T-helper 1 cell treated with Interleukin-12 subunit alpha and Interleukin-12 subunit beta and Interleukin-4 antibody, amounts not matched to agents 30 μg/mL and 1 μg/mL, for 36 hours (primary cell): ENCODE results near the gene NKIRAS1.
"Not testable (repeated sequence)": the region's sequence is repeated elsewhere in the genome, so short reads cannot be mapped to it uniquely, and the experiment has no call there.

Source experiments
- H3K27ac Mint-ChIP-seq: one replicate; pipeline ENCODE4 v1.8.0; 2021; ENCODE audit warnings: mild to moderate bottlenecking, mixed read lengths
- H3K27me3 Mint-ChIP-seq: one replicate; pipeline ENCODE4 v1.8.0; 2021; ENCODE audit warnings: low read depth, mixed read lengths
- H3K36me3 Mint-ChIP-seq: one replicate; pipeline ENCODE4 v1.8.0; 2021; ENCODE audit warnings: low read depth, mixed read lengths
- H3K4me1 Mint-ChIP-seq: one replicate; pipeline ENCODE4 v1.8.0; 2021; ENCODE audit warnings: low read depth, mixed read lengths
- H3K4me3 Mint-ChIP-seq: one replicate; pipeline ENCODE4 v1.8.0; 2021; ENCODE audit warnings: mild to moderate bottlenecking, moderate library complexity, mixed read lengths
- H3K9me3 Mint-ChIP-seq: one replicate; pipeline ENCODE4 v1.8.0; 2021; ENCODE audit warnings: mixed read lengths

NKIRAS1 gene

DNA sequence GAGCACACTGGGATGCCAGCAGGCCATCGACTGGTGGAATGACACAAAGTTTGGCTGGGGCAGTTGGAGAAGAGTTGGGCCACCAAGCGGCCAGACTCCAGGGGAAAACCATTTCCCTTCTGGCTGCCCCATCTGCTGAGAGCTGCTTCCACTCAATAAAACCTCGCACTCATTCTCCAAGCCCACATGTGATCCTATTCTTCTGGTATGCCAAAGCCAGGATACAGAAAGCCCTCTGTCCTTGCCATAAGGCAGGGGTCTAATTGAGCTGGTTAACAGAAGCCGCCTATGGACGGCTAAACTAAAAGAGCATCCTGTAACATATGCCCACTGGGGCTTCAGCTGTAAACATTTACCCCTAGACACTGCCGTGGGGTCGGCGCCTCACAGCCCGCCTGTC is 55.1 kb downstream of the NKIRAS1 start:
- Mint-ChIP-seq H3K27me3 (no peaks in the 10 kb centered on the region), H3K4me1 (peaks cover 30% of the 10 kb centered on the region), H3K36me3 (peaks cover 10% of the 10 kb centered on the region), H3K9me3 (no peaks in the 10 kb centered on the region), H3K27ac (no peak overlapping the region), H3K4me3 (no peak overlapping the region)

DNA sequence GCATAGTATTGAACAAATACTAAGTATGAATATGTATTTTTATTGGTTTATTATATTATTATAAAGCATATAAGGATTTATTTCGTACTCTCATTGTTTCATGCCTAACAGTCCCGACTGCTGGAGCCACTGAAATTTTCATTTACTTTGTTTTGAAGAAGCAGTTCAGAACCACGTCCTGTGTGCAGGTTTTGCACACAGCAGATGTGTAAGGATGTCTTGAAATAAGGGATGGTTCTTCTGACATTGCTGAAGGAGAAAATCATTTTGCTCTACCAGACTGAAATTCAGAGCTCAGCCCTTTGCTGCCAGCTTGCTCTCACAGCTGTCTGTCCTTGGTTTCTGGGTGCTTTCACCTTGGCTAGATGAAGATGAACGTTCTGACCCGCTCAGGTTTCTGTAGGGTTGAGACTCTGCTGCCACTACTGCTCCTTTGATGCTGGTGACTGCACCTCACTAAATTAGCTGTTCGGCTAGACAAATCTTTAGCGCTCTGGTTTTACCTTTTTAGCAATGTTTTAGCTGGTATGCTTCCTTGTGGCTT is 56.9 kb downstream of the NKIRAS1 start:
- Mint-ChIP-seq H3K4me1 (peaks cover 27% of the 10 kb centered on the region), H3K27ac (no peak overlapping the region), H3K4me3 (no peak overlapping the region)

DNA sequence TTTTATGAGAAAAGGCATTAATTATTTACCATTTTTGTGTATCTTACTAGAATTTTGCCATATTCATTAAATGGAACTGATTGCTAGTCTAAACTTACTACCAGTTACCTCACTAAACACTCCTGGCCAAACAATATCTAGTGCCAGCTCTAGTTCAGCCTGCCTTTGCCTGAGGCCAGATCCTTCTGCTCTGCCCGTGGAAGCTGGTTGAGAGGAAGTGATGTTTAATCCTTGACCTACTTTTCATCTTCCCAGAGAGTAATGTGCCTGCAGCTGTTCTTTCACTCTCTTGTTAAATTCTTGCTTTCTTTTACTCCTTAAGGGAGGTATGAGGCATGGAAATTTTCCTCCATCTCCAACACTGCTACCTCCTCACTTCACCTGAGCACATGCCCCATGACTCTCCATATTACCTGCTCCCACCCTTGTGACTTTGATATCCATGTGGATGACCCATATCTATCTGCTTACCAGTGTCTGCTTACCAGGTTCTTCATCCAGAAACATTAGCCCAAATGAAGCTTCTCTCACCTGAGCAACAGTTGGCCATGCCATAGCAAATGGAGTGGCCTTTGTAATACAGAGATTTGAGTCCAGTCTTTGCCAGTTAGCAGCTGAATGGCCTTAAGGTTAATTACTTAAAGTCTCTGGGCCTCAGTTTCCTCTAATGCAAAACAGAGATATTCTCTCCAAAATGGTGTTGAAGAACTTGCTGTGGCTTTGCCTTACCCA is 57.6 kb downstream of the NKIRAS1 start:
- Mint-ChIP-seq H3K27ac (no peak overlapping the region), H3K4me1 (peaks cover 27% of the 10 kb centered on the region), H3K9me3 (no peaks in the 10 kb centered on the region), H3K4me3 (no peak overlapping the region), H3K27me3 (no peaks in the 10 kb centered on the region), H3K36me3 (peaks cover 10% of the 10 kb centered on the region)

More for the DNA sequence above, 56.9 kb downstream of the NKIRAS1 start:
- Mint-ChIP-seq H3K36me3 (peaks cover 10% of the 10 kb centered on the region), H3K9me3 (no peaks in the 10 kb centered on the region), H3K27me3 (no peaks in the 10 kb centered on the region)

DNA sequence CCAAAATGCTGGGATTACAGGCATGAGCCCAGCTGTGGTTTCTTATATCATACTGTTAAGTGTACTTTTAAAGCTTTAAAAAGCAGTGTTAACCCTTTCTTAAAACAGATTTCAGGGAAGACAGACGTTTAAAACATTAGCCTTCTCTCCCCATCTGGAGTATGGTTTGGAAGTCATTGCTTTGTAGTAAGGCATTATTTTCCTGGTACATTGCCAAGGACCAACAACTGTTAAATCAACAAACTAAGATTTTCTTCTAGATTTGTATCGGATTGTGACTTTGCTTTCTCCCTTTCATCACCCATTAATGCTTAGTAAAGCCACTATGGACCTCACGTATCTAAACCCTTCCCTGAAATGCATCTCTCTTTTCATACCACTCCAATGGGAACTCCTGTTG is 60.5 kb downstream of the NKIRAS1 start:
- no peak overlapping the region for H3K27ac Mint-ChIP-seq

DNA sequence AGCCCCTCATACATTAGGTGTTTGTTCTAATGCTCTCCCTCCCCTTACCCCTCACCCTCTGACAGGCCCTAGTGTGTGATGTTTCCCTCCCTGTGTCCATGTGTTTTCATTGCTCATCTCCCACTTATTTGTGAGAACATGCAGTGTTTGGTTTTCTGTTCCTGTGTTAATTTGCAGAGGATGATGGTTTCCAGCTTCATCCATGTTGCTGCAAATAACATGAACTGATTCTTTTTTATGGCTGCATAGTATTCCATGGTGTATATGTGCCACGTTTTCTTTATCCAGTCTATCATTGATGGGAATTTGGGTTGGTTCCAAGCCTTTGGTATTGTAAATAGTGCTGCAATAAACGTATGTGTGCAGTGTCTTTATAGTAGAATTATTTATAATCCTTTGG is 67.3 kb downstream of the NKIRAS1 start:
- not testable (repeated sequence) for H3K4me3 Mint-ChIP-seq, H3K4me1 Mint-ChIP-seq, H3K27me3 Mint-ChIP-seq, H3K27ac Mint-ChIP-seq, H3K36me3 Mint-ChIP-seq
- H3K9me3 Mint-ChIP-seq = peaks cover 13% of the 10 kb centered on the region

More for the DNA sequence above, 60.5 kb downstream of the NKIRAS1 start:
- H3K4me1 Mint-ChIP-seq = peaks cover 27% of the 10 kb centered on the region
- no peak overlapping the region for H3K4me3 Mint-ChIP-seq
- H3K36me3 Mint-ChIP-seq = peaks cover 8% of the 10 kb centered on the region
- peaks cover 9% of the 10 kb centered on the region for H3K9me3 Mint-ChIP-seq
- no peaks in the 10 kb centered on the region for H3K27me3 Mint-ChIP-seq

DNA sequence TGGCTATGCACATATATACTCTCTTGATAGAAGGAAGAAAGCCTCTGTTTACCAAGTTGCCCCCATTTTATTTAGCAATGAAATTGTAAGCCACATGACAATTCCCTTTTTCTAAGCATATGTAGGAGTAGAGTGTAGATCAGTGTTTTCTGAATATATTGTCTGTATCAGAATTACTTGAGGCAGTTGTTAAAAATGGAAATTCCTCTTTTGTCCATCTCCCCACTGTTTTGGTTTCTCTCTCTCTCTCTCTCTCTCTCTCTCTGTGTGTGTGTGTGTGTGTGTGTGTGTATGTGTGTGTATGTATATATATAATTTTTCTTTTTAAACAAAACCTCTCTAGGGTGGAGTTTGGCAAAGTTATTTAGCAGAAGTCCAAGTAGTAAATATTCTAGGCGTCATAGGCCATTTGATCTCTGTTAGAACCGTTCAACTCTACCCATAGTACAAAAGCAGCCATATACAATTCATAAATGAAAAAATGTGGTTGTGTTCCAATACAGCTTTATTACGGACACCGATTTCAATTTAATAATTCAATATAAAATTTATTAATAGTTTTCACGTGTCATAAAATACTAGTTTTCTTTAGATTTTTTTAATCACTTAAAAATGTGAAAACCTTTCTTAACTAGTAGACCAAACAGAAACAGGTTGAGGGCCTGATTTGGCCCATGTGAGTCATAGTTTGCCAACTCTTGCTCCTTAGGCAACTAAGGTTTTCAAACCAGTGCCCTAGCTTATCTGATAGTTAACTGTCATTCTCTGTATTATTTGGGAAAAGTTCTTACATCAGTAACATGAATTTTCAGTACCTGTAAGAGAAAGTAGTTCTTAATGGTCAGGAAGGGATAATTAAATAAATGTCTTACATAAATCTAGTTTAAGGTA is 71.2 kb downstream of the NKIRAS1 start:
- Mint-ChIP-seq H3K4me3 (no peak overlapping the region), H3K36me3 (peaks cover 2% of the 10 kb centered on the region), H3K27ac (no peak overlapping the region), H3K4me1 (peaks cover 3% of the 10 kb centered on the region), H3K9me3 (no peaks in the 10 kb centered on the region), H3K27me3 (no peaks in the 10 kb centered on the region)

DNA sequence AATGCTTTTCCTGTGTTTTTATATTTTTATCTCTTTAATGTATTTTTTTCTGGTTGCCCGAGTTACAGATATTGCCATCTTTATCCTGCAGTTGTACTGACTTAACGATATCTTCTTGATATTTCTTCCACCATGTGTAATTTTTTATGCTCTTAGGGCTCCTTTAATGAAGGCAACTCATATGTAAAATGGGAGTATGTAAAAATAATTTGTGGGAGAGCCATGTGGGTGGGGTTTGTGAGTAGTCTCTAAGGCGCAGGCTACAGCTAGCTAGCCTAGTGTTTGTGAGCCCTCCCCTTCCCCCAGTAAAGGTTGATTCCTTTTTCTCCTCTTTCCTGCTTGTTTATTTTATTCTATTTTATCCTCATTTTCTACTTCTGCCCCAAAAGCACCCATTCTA is 72.9 kb downstream of the NKIRAS1 start:
- Mint-ChIP-seq H3K4me3 (no peak overlapping the region), H3K27ac (no peak overlapping the region), H3K9me3 (no peaks in the 10 kb centered on the region), H3K36me3 (no peaks in the 10 kb centered on the region), H3K4me1 (peaks cover 3% of the 10 kb centered on the region), H3K27me3 (no peaks in the 10 kb centered on the region)
